Measurements from ENCODE around the gene NUDT16L1.

NUDT16L1 gene

DNA sequence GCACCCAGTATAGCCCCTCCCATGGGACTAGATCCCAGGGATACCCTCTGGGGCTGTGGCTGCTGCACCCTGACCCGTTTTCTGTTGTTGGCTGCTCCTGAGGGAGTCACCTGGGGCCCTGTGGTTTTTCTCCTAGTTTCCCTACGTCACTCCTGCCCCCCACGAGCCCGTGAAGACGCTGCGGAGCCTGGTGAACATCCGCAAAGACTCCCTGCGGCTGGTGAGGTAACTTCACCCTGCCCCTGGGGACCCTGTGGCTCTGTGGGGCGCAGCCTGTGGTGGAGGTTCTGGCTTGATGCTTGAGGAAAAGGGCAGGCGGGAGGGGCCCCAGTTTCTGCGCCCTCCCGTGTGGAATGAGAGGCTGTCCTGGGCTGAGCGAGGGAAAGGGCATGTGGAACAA, 41.5 kb upstream of the NUDT16L1 start:
- TF ChIP-seq, protein P1, sequence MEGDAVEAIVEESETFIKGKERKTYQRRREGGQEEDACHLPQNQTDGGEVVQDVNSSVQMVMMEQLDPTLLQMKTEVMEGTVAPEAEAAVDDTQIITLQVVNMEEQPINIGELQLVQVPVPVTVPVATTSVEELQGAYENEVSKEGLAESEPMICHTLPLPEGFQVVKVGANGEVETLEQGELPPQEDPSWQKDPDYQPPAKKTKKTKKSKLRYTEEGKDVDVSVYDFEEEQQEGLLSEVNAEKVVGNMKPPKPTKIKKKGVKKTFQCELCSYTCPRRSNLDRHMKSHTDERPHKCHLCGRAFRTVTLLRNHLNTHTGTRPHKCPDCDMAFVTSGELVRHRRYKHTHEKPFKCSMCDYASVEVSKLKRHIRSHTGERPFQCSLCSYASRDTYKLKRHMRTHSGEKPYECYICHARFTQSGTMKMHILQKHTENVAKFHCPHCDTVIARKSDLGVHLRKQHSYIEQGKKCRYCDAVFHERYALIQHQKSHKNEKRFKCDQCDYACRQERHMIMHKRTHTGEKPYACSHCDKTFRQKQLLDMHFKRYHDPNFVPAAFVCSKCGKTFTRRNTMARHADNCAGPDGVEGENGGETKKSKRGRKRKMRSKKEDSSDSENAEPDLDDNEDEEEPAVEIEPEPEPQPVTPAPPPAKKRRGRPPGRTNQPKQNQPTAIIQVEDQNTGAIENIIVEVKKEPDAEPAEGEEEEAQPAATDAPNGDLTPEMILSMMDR (IDR thresholded peaks at IDR 0.05; ENCODE audit: low read depth, low read length): no peak

DNA sequence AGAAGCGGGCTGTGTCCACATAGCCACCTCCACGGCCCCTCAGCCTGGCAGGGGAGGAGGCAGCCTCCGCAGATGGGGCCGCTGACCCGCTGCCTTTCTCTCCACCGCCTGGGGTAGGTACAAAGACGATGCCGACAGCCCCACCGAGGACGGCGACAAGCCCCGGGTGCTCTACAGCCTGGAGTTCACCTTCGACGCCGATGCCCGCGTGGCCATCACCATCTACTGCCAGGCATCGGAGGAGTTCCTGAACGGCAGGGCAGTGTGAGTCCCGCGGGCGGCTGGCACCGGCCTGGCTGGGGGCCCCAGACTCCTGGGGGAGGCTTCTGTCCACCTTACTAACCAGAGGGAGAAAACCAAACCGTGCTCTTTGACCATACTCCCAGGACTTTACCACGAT, 40.8 kb upstream of the NUDT16L1 start:
- H3K4me3 ChIP-seq (ENCODE audit: low read depth, low read length): no peak overlapping the region

More for the DNA sequence above, 41.5 kb upstream of the NUDT16L1 start:
- no peak overlapping the region for H3K4me3 ChIP-seq (ENCODE audit: low read depth, low read length)

DNA sequence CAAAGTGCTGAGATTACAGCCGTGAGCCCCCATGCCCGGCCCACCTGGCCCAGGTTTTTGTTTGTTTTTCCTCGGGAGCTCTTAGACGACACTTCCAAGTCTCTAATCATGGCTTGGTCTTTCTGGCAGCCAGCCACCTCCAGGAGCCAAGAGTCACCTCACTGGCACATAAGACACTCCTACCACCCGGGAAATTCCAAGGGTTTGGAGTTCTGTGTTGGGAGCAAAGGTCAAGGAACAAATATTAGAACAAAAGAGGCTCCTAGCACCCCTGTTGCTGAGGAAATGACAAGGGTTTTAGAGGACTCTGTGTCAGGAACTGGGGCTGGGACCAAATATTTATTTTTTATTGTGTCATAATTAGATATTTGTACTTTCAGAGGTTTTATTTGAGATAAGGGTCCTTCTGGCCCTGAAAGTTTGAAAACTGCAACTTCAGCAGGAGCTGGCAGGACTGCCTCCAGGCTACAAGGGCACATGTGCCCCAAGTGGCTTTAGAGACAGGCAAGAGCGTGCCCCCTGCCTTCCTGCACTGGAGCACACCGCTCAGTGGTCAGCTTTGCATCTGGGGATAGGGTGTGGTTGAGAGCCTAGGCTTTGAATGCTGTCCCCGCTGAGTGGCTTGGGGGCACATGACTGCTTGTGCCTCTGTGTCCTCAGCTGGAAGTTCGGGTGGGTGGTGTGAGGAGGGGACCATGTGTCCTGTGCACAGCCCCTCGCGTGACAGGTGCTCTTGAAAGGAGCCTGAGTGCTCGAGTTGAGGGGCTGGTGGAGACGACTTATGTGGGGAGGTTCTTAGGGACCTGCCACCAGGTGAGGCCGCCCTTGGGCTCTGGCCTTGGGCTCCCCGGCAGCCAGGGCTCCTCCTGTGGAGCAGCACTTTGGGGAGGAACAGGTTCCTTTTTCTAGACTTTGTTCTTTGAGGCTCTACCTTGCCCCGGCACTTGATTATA, 39.1 kb upstream of the NUDT16L1 start:
- H3K4me3 ChIP-seq (ENCODE audit: low read depth, low read length): no peak overlapping the region
- TF ChIP-seq, protein P1 (IDR thresholded peaks at IDR 0.05; ENCODE audit: low read depth, low read length): no peak

More for the DNA sequence above, 40.8 kb upstream of the NUDT16L1 start:
- TF ChIP-seq, protein P1 (IDR thresholded peaks at IDR 0.05; ENCODE audit: low read depth, low read length): no peak

DNA sequence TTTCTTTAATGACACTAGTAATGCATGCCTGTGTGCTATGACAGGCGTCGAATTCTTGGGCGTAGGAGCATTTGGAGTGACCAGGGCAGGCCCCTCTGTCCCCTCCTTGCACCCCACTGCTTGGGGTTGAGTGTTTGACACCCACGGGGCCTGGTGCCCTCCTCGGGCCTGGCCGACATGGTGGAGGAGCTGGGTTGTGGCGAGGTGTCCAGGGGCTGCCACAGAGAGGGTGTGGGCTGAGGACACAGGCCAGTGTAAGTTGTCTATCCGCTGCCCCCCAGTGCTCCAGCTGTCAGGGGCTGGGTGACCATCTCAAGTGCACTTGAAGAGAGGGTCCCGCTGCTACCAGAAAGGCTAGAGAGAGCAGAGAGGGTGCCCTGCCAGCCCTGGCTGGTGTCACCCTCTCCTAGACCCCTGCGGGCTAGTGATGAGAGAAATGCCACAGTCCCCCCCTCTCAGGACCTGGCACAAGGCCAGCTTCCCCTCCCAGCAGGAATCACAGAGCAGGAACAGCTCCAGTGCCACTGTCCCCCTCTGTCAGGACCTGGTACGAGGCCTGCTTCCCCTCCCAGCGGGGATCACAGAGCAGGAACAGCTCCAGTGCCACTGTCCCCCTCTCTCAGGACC, 38.3 kb upstream of the NUDT16L1 start:
- TF ChIP-seq, protein P1 (IDR thresholded peaks at IDR 0.05; ENCODE audit: low read depth, low read length): no peak
- H3K4me3 ChIP-seq (ENCODE audit: low read depth, low read length): no peak overlapping the region

DNA sequence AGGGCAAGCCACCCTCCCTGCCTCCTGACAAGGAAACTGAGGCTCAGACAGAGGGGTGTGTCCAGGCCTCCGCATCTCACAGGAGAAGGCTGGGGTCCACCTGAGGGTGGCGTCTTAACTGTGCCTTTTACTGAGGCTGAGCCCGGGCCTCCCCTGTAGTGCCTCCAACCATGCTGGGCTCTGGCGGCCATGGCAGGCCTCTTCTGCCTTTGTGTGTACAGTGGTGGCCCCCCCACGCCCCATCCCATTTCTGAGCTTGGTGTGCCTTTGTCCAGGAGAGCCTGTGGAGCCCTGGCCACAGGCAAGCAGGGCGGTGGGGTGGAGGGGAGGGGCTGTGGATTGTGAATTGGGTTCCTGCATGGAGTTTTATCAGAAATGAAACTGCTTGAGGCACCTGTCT, 37.6 kb upstream of the NUDT16L1 start:
- TF ChIP-seq, protein P1 (IDR thresholded peaks at IDR 0.05; ENCODE audit: low read depth, low read length): no peak
- H3K4me3 ChIP-seq (ENCODE audit: low read depth, low read length): no peak overlapping the region

DNA sequence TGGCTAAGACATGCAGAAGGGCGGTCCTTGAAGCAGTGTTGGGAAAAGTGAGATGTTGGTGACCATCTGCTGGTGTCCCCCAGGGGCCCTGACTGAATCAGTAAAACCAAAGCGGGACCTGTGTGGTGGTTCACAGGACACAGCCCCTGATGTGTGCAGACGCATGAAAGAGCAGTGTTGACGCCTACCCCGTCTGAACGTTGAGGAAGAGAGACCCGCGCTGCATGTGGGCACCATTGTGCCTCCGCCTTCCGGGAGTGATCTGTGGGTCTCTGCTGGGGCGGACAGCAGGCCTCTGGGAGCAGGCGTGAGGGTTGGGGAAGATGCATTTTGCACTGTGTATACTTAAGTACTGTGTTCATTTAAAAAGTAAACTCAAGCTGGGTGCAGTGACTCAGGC, 37.1 kb upstream of the NUDT16L1 start:
- no peak overlapping the region for H3K4me3 ChIP-seq (ENCODE audit: low read depth, low read length)
- TF ChIP-seq, protein P1 (IDR thresholded peaks at IDR 0.05; ENCODE audit: low read depth, low read length): no peak
